NCI-H2196 (cell line): ENCODE results near the gene LAMTOR2.

Experiments used
- DNase-seq: peaks from one replicate; lab custom pipeline; 2025; ENCODE audit not compliant: unreplicated experiment; lab: John Stamatoyannopoulos, UW

The LAMTOR2 gene

GRCh38 chr1:156074661-156075060 lies 20.1 kb downstream of the LAMTOR2 start:
- no peak for DNase-seq

GRCh38 chr1:156075162-156075561 lies 20.6 kb downstream of the LAMTOR2 start:
- DNase-seq = no peak

GRCh38 chr1:156075775-156076204 lies 21.2 kb downstream of the LAMTOR2 start:
- no peak for DNase-seq

- no peak for DNase-seq
Measured at GRCh38 chr1:156076609-156077429, 22.2 kb downstream of the LAMTOR2 start.

GRCh38 chr1:156077430-156077760 lies 22.8 kb downstream of the LAMTOR2 start:
- no peak for DNase-seq

- DNase-seq = no peak
Measured at GRCh38 chr1:156078728-156079127, 24.1 kb downstream of the LAMTOR2 start.

- DNase-seq = no peak
Measured at GRCh38 chr1:156079762-156080161, 25.2 kb downstream of the LAMTOR2 start.

GRCh38 chr1:156080241-156080862 lies 25.8 kb downstream of the LAMTOR2 start:
- DNase-seq = no peak

GRCh38 chr1:156080863-156081179 lies 26.2 kb downstream of the LAMTOR2 start:
- no peak for DNase-seq

GRCh38 chr1:156081180-156081916 lies 26.8 kb downstream of the LAMTOR2 start:
- DNase-seq = no peak

- DNase-seq = no peak
Measured at GRCh38 chr1:156081917-156082308, 27.3 kb downstream of the LAMTOR2 start.

GRCh38 chr1:156082309-156083091 lies 27.9 kb downstream of the LAMTOR2 start, which contains the start of gene MEX3A:
Gene MEX3A (minus strand): TSS chr1:156082465. CDS start chr1:156081998, 467 bp downstream.
- peak; percentile 70 for DNase-seq

- no peak for DNase-seq
Measured at GRCh38 chr1:156083800-156084790, 29.5 kb downstream of the LAMTOR2 start.

GRCh38 chr1:156086256-156086662 lies 31.7 kb downstream of the LAMTOR2 start:
- peak; percentile 22 for DNase-seq

- DNase-seq = no peak
Measured at GRCh38 chr1:156089704-156090103, 35.1 kb downstream of the LAMTOR2 start.

GRCh38 chr1:156090138-156090839 lies 35.7 kb downstream of the LAMTOR2 start:
- no peak for DNase-seq

- peak; percentile 91 for DNase-seq
Measured at GRCh38 chr1:156090840-156091188, 36.2 kb downstream of the LAMTOR2 start.

- no peak for DNase-seq
Measured at GRCh38 chr1:156091610-156092009, 37.0 kb downstream of the LAMTOR2 start.

GRCh38 chr1:156095906-156096508 lies 41.4 kb downstream of the LAMTOR2 start:
- DNase-seq = no peak
